Melanocyte of skin (primary cell): Measurements from ENCODE around the gene AQP7. TPM values are rescaled to one million over a fixed set of nuclear protein-coding genes. Genes with fewer than 3 reads are reported as not detected.

Experiments
- small RNA-seq, 2 donors: library from RNA; depleted of rRNA; stranded (forward); fragments of <200 nt; gene quantifications; one replicate each; pipeline ENCODE3, GENCODE V24; 2012
- total RNA-seq, 2 donors: library from RNA; depleted of rRNA; stranded (reverse); fragments of >200 nt; gene quantifications; 2 replicates each; pipeline ENCODE4 v1.2.3, GENCODE V29; 2012

The AQP7 gene
- under 1 TPM in 1 of 2 donors, not detected in 1; under 0.01 TPM for total RNA-seq

DNA sequence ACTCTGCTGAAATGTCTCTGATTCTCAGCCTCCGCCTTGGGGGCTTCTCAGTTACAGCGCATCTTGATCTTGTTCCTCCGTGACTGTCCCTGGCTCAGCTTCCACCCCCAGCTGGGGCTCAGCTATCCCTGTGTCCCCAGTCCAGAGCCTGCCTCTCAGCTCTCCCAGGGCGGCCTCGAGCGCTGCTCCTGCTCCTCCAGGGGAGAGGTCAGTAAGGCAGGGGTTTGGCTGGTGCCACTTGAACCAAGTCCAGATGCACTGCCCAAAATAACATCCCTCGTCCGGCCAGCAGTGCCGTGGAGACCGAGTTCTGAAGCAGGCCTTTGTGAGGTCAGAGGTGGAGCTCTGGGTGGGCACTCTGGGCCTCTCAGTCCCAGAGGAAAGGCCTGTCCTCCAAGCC lies at the start of gene AQP7:
Gene AQP7, minus strand, starts transcription at position 198 of the 400 bp plus-strand sequence. CDS start 1,306 bp downstream, outside the sequence.

GRCh38 chr9:33446946-33447798 lies 44.8 kb upstream of the AQP7 start, which contains the start of gene AQP3:
Gene AQP3 (minus strand): TSS chr9:33447593. CDS start chr9:33447530, 63 bp downstream.

Small RNA genes within 50 kb of the gene (small RNA-seq; reads per million reads assigned to genes)
- gene AL356218.2, result 0 reads per million in 2 donors
- 0 reads per million in 2 donors for gene RF00019

Other genes starting within 250 kb of the AQP7 start
- 10 to 100 TPM; 12.4 to 29.3 TPM for gene B4GALT1, start 235.2 kb downstream of the AQP7 start, total RNA-seq
- gene SPINK4, start 162.4 kb downstream of the AQP7 start, total RNA-seq, result not detected
- gene BAG1, start 137.9 kb downstream of the AQP7 start, total RNA-seq, result 10 to 100 TPM; 25.8 to 27.3 TPM
- 100 to 1,000 TPM; 109 to 149 TPM for gene CHMP5, start 137.5 kb downstream of the AQP7 start, total RNA-seq
- gene NFX1, start 112.1 kb downstream of the AQP7 start, total RNA-seq, result 10 to 100 TPM; 19.3 to 22.4 TPM
- 1 to 10 TPM in 1 of 2 donors, not detected in 1; 1.0 TPM for gene AQP3, start 45.0 kb upstream of the AQP7 start, total RNA-seq
- gene NOL6, start 71.4 kb upstream of the AQP7 start, total RNA-seq, result 10 to 100 TPM; 32.0 to 56.9 TPM
- gene ANKRD18B, start 121.7 kb upstream of the AQP7 start, total RNA-seq, result 1 to 10 TPM; 5.7 to 5.9 TPM